Measurements from ENCODE around the gene TENM3. TPM values are rescaled to one million over a fixed set of nuclear protein-coding genes. Genes with fewer than 3 reads are reported as not detected.

TENM3 gene
- total RNA-seq, 1 experiment from 2014 or later: not detected

GRCh38 chr4:182752158-182752910 is 509.1 kb downstream of the TENM3 start:
- no peak overlapping the region for H2AFZ ChIP-seq (ENCODE audit: low read length)
- no peaks in the 10 kb centered on the region for H3K36me3 ChIP-seq (ENCODE audit: insufficient read depth, low read length)

GRCh38 chr4:182754895-182755294 is 511.7 kb downstream of the TENM3 start:
- Histone ChIP-seq H3K9me2 (replicated peaks; ENCODE audit: insufficient read depth, low read length) (no peaks in the 10 kb centered on the region), H4K20me1 (ENCODE audit: insufficient read depth, low read depth, low read length) (no peaks in the 10 kb centered on the region), H3K4me3 (ENCODE audit: low read length) (no peak overlapping the region), H3K9ac (ENCODE audit: low read length) (no peak overlapping the region), H3K79me2 (ENCODE audit: low read length) (no peaks in the 10 kb centered on the region), H3K4me2 (ENCODE audit: low read depth, low read length, poor library complexity, severe bottlenecking) (no peak overlapping the region), H3K27ac (ENCODE audit: low read length) (no peak overlapping the region), H3K4me1 (ENCODE audit: low read length) (no peaks in the 10 kb centered on the region), H3K9me3 (ENCODE audit: low read length) (no peaks in the 10 kb centered on the region), H3K27me3 (ENCODE audit: low read length) (no peaks in the 10 kb centered on the region), H2AFZ (ENCODE audit: low read length) (no peak overlapping the region), H3K36me3 (ENCODE audit: insufficient read depth, low read length) (no peaks in the 10 kb centered on the region)
- DNase-seq: no peak

More at GRCh38 chr4:182752158-182752910, 509.1 kb downstream of the TENM3 start:
- Histone ChIP-seq H4K20me1 (ENCODE audit: insufficient read depth, low read depth, low read length) (no peaks in the 10 kb centered on the region), H3K4me1 (ENCODE audit: low read length) (no peaks in the 10 kb centered on the region), H3K9me3 (ENCODE audit: low read length) (no peaks in the 10 kb centered on the region), H3K4me2 (ENCODE audit: low read depth, low read length, poor library complexity, severe bottlenecking) (no peak overlapping the region), H3K79me2 (ENCODE audit: low read length) (no peaks in the 10 kb centered on the region), H3K27ac (ENCODE audit: low read length) (no peak overlapping the region), H3K4me3 (ENCODE audit: low read length) (no peak overlapping the region), H3K9ac (ENCODE audit: low read length) (no peak overlapping the region), H3K9me2 (replicated peaks; ENCODE audit: insufficient read depth, low read length) (no peaks in the 10 kb centered on the region), H3K27me3 (ENCODE audit: low read length) (no peaks in the 10 kb centered on the region)
- DNase-seq: no peak

- Histone ChIP-seq H3K9ac (ENCODE audit: low read length) (no peak overlapping the region), H3K4me2 (ENCODE audit: low read depth, low read length, poor library complexity, severe bottlenecking) (no peak overlapping the region), H3K4me1 (ENCODE audit: low read length) (no peaks in the 10 kb centered on the region), H3K27me3 (ENCODE audit: low read length) (no peaks in the 10 kb centered on the region), H2AFZ (ENCODE audit: low read length) (no peak overlapping the region), H3K9me2 (replicated peaks; ENCODE audit: insufficient read depth, low read length) (no peaks in the 10 kb centered on the region), H4K20me1 (ENCODE audit: insufficient read depth, low read depth, low read length) (no peaks in the 10 kb centered on the region), H3K79me2 (ENCODE audit: low read length) (no peaks in the 10 kb centered on the region), H3K9me3 (ENCODE audit: low read length) (no peaks in the 10 kb centered on the region), H3K27ac (ENCODE audit: low read length) (no peak overlapping the region), H3K4me3 (ENCODE audit: low read length) (no peak overlapping the region), H3K36me3 (ENCODE audit: insufficient read depth, low read length) (no peaks in the 10 kb centered on the region)
- DNase-seq: no peak
Measured at GRCh38 chr4:182756161-182756690, 513.0 kb downstream of the TENM3 start.

- Histone ChIP-seq H3K9me3 (ENCODE audit: low read length) (no peaks in the 10 kb centered on the region), H4K20me1 (ENCODE audit: insufficient read depth, low read depth, low read length) (no peaks in the 10 kb centered on the region), H3K4me2 (ENCODE audit: low read depth, low read length, poor library complexity, severe bottlenecking) (no peak overlapping the region), H2AFZ (ENCODE audit: low read length) (no peak overlapping the region), H3K9me2 (replicated peaks; ENCODE audit: insufficient read depth, low read length) (no peaks in the 10 kb centered on the region), H3K4me3 (ENCODE audit: low read length) (no peak overlapping the region), H3K36me3 (ENCODE audit: insufficient read depth, low read length) (no peaks in the 10 kb centered on the region), H3K4me1 (ENCODE audit: low read length) (no peaks in the 10 kb centered on the region), H3K79me2 (ENCODE audit: low read length) (no peaks in the 10 kb centered on the region), H3K9ac (ENCODE audit: low read length) (no peak overlapping the region), H3K27me3 (ENCODE audit: low read length) (no peaks in the 10 kb centered on the region), H3K27ac (ENCODE audit: low read length) (no peak overlapping the region)
- DNase-seq: no peak
Measured at GRCh38 chr4:182758273-182758672, 515.1 kb downstream of the TENM3 start.

GRCh38 chr4:182760551-182761043 is 517.4 kb downstream of the TENM3 start:
- H3K27ac ChIP-seq (ENCODE audit: low read length): no peak overlapping the region
- H3K9me3 ChIP-seq (ENCODE audit: low read length): no peaks in the 10 kb centered on the region
- H3K9ac ChIP-seq (ENCODE audit: low read length): no peak overlapping the region
- no peaks in the 10 kb centered on the region for H3K27me3 ChIP-seq (ENCODE audit: low read length)
- no peak overlapping the region for H3K4me2 ChIP-seq (ENCODE audit: low read depth, low read length, poor library complexity, severe bottlenecking)
- H4K20me1 ChIP-seq (ENCODE audit: insufficient read depth, low read depth, low read length): no peaks in the 10 kb centered on the region
- no peaks in the 10 kb centered on the region for H3K79me2 ChIP-seq (ENCODE audit: low read length)
- no peaks in the 10 kb centered on the region for H3K4me1 ChIP-seq (ENCODE audit: low read length)
- H3K9me2 ChIP-seq (replicated peaks; ENCODE audit: insufficient read depth, low read length): no peaks in the 10 kb centered on the region
- H3K4me3 ChIP-seq (ENCODE audit: low read length): no peak overlapping the region
- H2AFZ ChIP-seq (ENCODE audit: low read length): no peak overlapping the region
- DNase-seq: no peak
- no peaks in the 10 kb centered on the region for H3K36me3 ChIP-seq (ENCODE audit: insufficient read depth, low read length)

- no peak for DNase-seq
- H2AFZ ChIP-seq (ENCODE audit: low read length): no peak overlapping the region
- no peaks in the 10 kb centered on the region for H3K4me1 ChIP-seq (ENCODE audit: low read length)
- H3K27me3 ChIP-seq (ENCODE audit: low read length): no peaks in the 10 kb centered on the region
- no peak overlapping the region for H3K27ac ChIP-seq (ENCODE audit: low read length)
- H3K79me2 ChIP-seq (ENCODE audit: low read length): no peaks in the 10 kb centered on the region
- no peaks in the 10 kb centered on the region for H3K9me2 ChIP-seq (replicated peaks; ENCODE audit: insufficient read depth, low read length)
- no peak overlapping the region for H3K4me3 ChIP-seq (ENCODE audit: low read length)
- no peaks in the 10 kb centered on the region for H3K36me3 ChIP-seq (ENCODE audit: insufficient read depth, low read length)
- H4K20me1 ChIP-seq (ENCODE audit: insufficient read depth, low read depth, low read length): no peaks in the 10 kb centered on the region
- no peak overlapping the region for H3K9ac ChIP-seq (ENCODE audit: low read length)
- H3K9me3 ChIP-seq (ENCODE audit: low read length): no peaks in the 10 kb centered on the region
- no peak overlapping the region for H3K4me2 ChIP-seq (ENCODE audit: low read depth, low read length, poor library complexity, severe bottlenecking)
Measured at GRCh38 chr4:182764137-182764536, 520.9 kb downstream of the TENM3 start.

GRCh38 chr4:182764642-182765041 is 521.4 kb downstream of the TENM3 start:
- DNase-seq: no peak

GRCh38 chr4:182765987-182766856 is 523.0 kb downstream of the TENM3 start:
- Histone ChIP-seq H2AFZ (ENCODE audit: low read length) (no peak overlapping the region), H3K27ac (ENCODE audit: low read length) (no peak overlapping the region), H3K36me3 (ENCODE audit: insufficient read depth, low read length) (no peaks in the 10 kb centered on the region), H3K79me2 (ENCODE audit: low read length) (no peaks in the 10 kb centered on the region), H3K9ac (ENCODE audit: low read length) (no peak overlapping the region), H3K9me2 (replicated peaks; ENCODE audit: insufficient read depth, low read length) (no peaks in the 10 kb centered on the region), H3K4me1 (ENCODE audit: low read length) (no peaks in the 10 kb centered on the region), H3K4me2 (ENCODE audit: low read depth, low read length, poor library complexity, severe bottlenecking) (no peak overlapping the region), H4K20me1 (ENCODE audit: insufficient read depth, low read depth, low read length) (no peaks in the 10 kb centered on the region), H3K4me3 (ENCODE audit: low read length) (no peak overlapping the region), H3K27me3 (ENCODE audit: low read length) (no peaks in the 10 kb centered on the region), H3K9me3 (ENCODE audit: low read length) (no peaks in the 10 kb centered on the region)
- DNase-seq: no peak

More at GRCh38 chr4:182764642-182765041, 521.4 kb downstream of the TENM3 start:
- Histone ChIP-seq H3K4me2 (ENCODE audit: low read depth, low read length, poor library complexity, severe bottlenecking) (no peak overlapping the region), H3K4me1 (ENCODE audit: low read length) (no peaks in the 10 kb centered on the region), H3K27ac (ENCODE audit: low read length) (no peak overlapping the region), H3K27me3 (ENCODE audit: low read length) (no peaks in the 10 kb centered on the region), H3K9me2 (replicated peaks; ENCODE audit: insufficient read depth, low read length) (no peaks in the 10 kb centered on the region), H3K9ac (ENCODE audit: low read length) (no peak overlapping the region), H3K79me2 (ENCODE audit: low read length) (no peaks in the 10 kb centered on the region), H3K9me3 (ENCODE audit: low read length) (no peaks in the 10 kb centered on the region), H3K4me3 (ENCODE audit: low read length) (no peak overlapping the region), H3K36me3 (ENCODE audit: insufficient read depth, low read length) (no peaks in the 10 kb centered on the region), H2AFZ (ENCODE audit: low read length) (no peak overlapping the region), H4K20me1 (ENCODE audit: insufficient read depth, low read depth, low read length) (no peaks in the 10 kb centered on the region)
